GM19397 (cell line): ENCODE measurements around the gene CCDC159.
"Not testable (repeated sequence)": the region's sequence is repeated elsewhere in the genome, so short reads cannot be mapped to it uniquely, and the experiment has no call there.

Source experiments
- ATAC-seq: cut with Tn5 transposase; IDR thresholded peaks from one replicate; pipeline ENCODE4 v1.9.1; 2021; ENCODE audit warnings: mild to moderate bottlenecking, moderate library complexity; ENCODE audit not compliant: unreplicated experiment

CCDC159 gene

DNA sequence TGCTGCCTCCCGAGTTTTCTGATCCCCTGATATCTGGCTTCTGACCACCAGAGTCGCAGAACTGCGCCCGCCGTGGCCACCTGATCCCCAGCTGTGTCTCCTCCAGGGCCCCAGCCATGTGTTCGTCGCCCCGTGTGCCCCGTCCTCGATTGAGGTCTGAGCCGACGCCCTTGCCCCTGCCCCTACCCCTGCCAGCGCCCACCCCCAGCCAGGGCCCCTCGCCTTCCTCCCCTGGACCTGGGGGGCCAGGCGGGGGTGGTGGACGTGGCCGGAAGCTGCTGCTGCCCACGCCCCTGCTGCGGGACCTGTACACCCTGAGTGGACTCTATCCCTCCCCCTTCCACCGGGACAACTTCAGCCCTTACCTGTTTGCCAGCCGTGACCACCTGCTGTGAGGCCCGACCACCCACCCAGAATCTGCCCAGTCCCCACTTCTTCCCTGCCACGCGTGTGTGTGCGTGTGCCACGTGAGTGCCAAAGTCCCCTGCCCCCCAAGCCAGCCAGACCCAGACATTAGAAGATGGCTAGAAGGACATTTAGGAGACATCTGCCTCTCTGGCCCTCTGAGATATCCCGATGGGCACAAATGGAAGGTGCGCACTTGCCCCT, 18.1 kb downstream of the CCDC159 start:
- no peak for ATAC-seq

- ATAC-seq, result no peak
Observed at GRCh38 chr19:11364935-11365334, 18.6 kb downstream of the CCDC159 start.

DNA sequence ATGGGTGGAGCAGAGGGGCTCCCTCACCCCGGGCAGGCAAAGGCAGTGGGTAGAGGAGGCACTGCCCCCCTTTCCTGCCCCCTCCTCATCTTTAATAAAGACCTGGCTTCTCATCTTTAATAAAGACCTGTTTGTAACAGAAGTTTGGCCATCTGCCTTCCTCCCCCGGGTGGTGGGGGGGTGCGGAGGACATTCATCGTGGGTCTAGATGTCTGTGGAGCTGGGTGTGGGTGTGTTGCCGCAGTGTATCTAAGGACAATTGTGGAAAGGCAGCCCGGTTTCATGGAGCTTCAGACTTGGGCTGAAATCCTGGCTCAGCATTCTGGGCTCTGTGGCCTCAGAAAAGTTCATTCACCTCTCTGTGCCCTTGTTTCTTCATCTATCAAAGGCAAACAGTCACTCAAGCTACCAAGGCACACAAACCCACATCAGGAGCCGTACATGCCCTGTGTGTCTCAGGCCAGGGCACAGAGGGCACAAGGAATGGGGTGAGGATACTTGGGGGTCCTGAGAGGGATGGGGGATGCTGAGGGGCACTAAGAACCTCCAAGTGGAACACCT, 19.3 kb downstream of the CCDC159 start:
- no peak for ATAC-seq

DNA sequence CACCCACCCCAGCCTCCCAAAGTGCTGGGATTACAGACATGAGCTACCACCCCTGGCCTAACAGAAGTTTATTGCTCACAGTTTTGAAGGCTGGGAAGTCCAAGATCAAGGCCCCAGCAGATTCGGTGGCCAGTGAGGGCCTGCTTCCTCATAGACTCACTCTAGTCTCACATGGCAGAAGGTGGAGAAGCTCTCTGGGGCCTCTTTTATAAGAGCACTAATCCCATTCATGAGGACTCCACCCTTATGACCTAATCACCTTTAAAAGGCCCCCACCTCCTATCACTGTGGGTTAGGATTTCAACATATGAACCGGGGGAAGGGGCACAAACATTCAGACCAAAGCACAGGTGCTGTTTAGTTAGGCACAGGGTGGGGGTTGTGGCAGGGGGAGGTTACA, 21.2 kb downstream of the CCDC159 start:
- ATAC-seq, result no peak

- no peak for ATAC-seq
Observed at GRCh38 chr19:11370744-11371143, 24.4 kb downstream of the CCDC159 start.

- no peak for ATAC-seq
Observed at GRCh38 chr19:11373166-11373884, 27.0 kb downstream of the CCDC159 start.

GRCh38 chr19:11373885-11374432, 27.6 kb downstream of the CCDC159 start:
- no peak for ATAC-seq

DNA sequence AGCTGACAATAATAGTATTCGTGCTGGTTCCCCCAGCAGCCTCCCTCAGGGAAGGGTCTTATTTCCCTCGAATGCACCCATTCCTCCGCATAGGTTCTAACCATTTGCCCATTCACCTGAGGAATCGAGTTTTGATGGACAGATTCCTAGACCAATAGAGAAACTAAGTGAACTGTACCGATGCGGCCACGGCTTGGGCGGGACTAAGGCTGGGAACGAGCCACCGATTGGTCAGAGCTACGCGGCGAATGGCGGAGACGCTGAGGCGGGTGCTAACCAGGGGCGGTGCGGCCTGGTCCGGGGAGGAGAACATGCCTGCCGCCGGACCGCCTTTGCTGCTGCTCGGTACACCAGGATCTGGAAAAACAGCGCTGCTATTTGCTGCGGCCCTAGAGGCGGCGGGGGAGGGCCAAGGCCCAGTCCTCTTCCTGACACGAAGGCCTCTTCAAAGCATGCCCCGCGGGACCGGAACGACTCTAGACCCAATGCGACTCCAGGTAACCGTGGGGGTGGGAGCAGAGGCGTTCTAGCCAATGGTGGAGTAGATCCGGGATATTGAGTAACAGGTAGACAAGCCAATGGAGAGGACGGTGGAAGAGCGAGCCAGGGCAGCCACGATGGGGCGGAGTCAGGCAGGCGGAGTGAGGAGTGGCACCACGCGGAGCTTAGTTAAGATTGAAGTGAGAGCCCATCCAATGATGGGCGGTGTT, 28.3 kb downstream of the CCDC159 start, which contains the start of gene SWSAP1:
SWSAP1 (plus strand) TSS at position 234 of the 710 bp plus-strand sequence; CDS start at position 249, 15 bp downstream.
- ATAC-seq, result peak; percentile 90

- ATAC-seq, result no peak
Observed at GRCh38 chr19:11375143-11375948, 29.0 kb downstream of the CCDC159 start.

- no peak for ATAC-seq
Observed at GRCh38 chr19:11377237-11377636, 30.9 kb downstream of the CCDC159 start.

- ATAC-seq, result no peak
Observed at GRCh38 chr19:11377756-11378155, 31.4 kb downstream of the CCDC159 start.

GRCh38 chr19:11378319-11379189, 32.2 kb downstream of the CCDC159 start:
- ATAC-seq, result no peak

- not testable (repeated sequence) for ATAC-seq
Observed at GRCh38 chr19:11379269-11379845, 33.0 kb downstream of the CCDC159 start.

GRCh38 chr19:11379857-11380350, 33.6 kb downstream of the CCDC159 start:
- ATAC-seq, result no peak

DNA sequence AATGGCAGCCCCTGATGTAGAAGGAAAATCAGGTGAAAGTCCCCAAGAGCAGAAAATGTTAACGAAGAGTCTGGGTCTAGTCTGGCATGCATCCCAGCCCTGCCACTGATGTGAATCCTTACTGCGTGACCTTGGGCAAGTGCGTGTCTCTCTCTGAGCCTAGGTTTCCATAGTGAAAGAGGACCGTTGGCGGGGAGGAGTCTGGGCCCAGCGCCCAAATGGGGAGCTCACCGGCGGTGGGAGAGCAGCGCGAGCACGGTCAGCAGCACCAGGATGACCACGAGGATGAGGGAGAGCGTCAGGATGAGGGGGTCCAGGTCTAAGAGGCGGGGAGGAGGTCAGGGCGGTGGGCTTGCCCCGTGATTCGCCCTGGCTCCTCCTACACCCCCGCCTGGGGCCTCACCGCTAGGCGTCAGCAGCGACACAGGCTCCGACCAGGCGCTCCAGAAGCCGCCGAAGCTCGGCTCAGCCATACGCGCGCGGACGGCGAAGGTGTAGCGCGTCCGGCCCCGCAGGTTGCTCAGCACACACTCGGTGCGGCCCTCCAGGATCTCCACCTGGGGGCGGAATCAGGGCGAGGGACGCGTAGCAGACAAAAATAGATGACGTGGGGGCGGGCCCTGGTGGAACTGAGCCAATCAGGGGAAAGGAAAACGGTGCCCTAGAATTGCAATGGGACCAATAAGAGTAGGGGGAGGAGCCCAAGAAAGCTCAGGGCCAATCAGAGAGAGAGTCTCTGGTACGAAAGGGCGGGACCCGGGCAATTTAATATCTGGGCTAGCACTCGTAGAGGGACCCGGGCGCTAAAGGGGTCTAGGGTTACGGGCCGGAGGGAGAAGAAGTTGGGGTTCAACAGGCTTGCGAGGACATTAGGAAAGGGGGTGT, 34.6 kb downstream of the CCDC159 start:
- peak; percentile 82 for ATAC-seq

DNA sequence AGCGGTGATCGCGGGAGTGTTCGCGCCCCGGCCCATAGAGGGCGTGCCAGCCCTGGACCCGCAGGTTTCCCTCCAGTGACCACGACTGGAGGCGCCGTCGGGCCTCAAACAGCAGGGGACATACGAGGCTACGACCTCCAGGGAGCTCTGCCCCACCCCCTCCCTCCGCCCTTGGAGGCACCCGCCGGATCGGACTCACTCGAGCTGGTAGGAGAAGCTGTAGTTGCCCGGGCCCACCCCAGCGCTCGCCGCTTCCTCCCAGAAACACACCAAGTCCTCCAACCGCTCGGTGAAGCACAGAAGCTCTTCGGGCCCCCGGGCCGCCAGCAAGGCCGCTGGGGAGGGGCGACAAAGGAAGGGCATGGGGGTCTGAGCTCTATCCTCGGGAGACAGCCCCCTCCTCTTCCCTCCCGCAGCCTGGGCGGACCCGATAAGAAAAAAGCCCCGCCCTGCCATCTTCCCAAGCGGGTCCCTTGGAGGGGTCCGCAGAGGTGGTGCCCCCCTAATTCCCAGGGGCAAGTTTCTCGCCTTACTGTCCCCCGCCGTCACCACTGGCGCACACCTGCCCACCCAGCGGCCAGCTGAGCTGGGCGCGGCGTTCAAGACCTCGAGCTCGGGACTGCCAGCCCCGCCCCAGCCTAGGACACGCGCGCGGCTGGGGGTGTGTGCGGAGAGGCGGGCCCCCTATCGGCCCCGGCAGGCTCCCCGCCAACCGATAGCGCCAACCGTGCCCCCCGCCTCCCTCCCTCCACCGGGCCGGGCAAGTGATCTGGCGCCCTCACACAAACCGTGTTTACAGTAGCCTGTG, 36.8 kb downstream of the CCDC159 start:
- ATAC-seq, result no peak

GRCh38 chr19:11383706-11384048, 37.4 kb downstream of the CCDC159 start:
- ATAC-seq, result no peak
